Vagina (tissue), 2 donors: ENCODE data around the gene SH3D19.

Source experiments
- POLR2A ChIP-seq, 2 donors: fragments of 450-650 bp; IDR thresholded peaks; one replicate each; pipeline ENCODE4 v1.6.1; 2017; ENCODE audit warnings: antibody characterized with exemption in 2 of 2, mild to moderate bottlenecking in 2 of 2, moderate library complexity in 2 of 2
- POLR2AphosphoS5 ChIP-seq, 2 donors: sonication (generic); formaldehyde crosslinking; IDR thresholded peaks; one replicate each; pipeline ENCODE4 v1.9.0; 2017; ENCODE audit warnings: antibody characterized with exemption in 2 of 2, mild to moderate bottlenecking in 2 of 2, low read depth in 1 of 2; ENCODE audit not compliant: insufficient read depth in 1 of 2
- TF ChIP-seq, protein P1 (sequence below), 3 experiments: fragments of 450-650 bp in 2 of 3; fragments of 200-600 bp in 1 of 3; sonication (generic) in 1 of 3; IDR thresholded peaks; one replicate each; pipeline ENCODE4 v1.5.1; 2017 to 2019; ENCODE audit warnings: antibody characterized with exemption in 3 of 3, mild to moderate bottlenecking in 2 of 3, moderate library complexity in 2 of 3

- TF ChIP-seq POLR2A (IDR thresholded peaks at IDR 0.05) (no peak), POLR2AphosphoS5 (IDR thresholded peaks at IDR 0.05; ENCODE audit: insufficient read depth in 1 of 2, low read depth in 1 of 2) (peak in 1 of 2 donors; percentile 69)
- TF ChIP-seq, protein P1, sequence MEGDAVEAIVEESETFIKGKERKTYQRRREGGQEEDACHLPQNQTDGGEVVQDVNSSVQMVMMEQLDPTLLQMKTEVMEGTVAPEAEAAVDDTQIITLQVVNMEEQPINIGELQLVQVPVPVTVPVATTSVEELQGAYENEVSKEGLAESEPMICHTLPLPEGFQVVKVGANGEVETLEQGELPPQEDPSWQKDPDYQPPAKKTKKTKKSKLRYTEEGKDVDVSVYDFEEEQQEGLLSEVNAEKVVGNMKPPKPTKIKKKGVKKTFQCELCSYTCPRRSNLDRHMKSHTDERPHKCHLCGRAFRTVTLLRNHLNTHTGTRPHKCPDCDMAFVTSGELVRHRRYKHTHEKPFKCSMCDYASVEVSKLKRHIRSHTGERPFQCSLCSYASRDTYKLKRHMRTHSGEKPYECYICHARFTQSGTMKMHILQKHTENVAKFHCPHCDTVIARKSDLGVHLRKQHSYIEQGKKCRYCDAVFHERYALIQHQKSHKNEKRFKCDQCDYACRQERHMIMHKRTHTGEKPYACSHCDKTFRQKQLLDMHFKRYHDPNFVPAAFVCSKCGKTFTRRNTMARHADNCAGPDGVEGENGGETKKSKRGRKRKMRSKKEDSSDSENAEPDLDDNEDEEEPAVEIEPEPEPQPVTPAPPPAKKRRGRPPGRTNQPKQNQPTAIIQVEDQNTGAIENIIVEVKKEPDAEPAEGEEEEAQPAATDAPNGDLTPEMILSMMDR (IDR thresholded peaks at IDR 0.05) = no peak
Measured at GRCh38 chr4:151315212-151315886, 10.1 kb downstream of the SH3D19 start.
